Neural cell (in vitro differentiated cells): Measurements from ENCODE around the gene ADGRA1. TPM values are rescaled to one million over a fixed set of nuclear protein-coding genes. Genes with fewer than 3 reads are reported as not detected.

Source experiments
- H2AFZ ChIP-seq: fragments of 200-600, 300-800 bp; sonication (generic), shearing (Covaris generic); 2 replicates; pipeline ENCODE4 v1.6.0; 2014; ENCODE audit warnings: low read depth, mild to moderate bottlenecking, antibody characterized with exemption, low read length, moderate library complexity
- H3F3A ChIP-seq: fragments of 200-600 bp; shearing (Covaris generic); 2 replicates; pipeline ENCODE4 v1.6.1; 2016; ENCODE audit warnings: mild to moderate bottlenecking, moderate library complexity, mixed read lengths, antibody characterized with exemption, low read length; ENCODE audit not compliant: insufficient read depth, poor library complexity, severe bottlenecking
- H3K27ac ChIP-seq: fragments of 200-600, 300-800 bp; sonication (generic), shearing (Covaris generic); 2 replicates; pipeline ENCODE4 v1.5.1; 2014; ENCODE audit warnings: mild to moderate bottlenecking, low read length, moderate library complexity
- H3K27me3 ChIP-seq: fragments of 300-800, 200-600 bp; sonication (generic), shearing (Covaris generic); 2 replicates; pipeline ENCODE4 v1.6.0; 2014; ENCODE audit warnings: mild to moderate bottlenecking, low read depth, low read length, moderate library complexity; ENCODE audit not compliant: insufficient read depth
- H3K36me3 ChIP-seq: fragments of 300-800, 200-600 bp; sonication (generic), shearing (Covaris generic); 2 replicates; pipeline ENCODE4 v1.5.1; 2014; ENCODE audit warnings: mild to moderate bottlenecking, antibody characterized with exemption, low read length, moderate library complexity; ENCODE audit not compliant: insufficient read depth
- H3K4me2 ChIP-seq: fragments of 300-800, 200-600 bp; sonication (generic), shearing (Covaris generic); 2 replicates; pipeline ENCODE4 v1.6.0; 2014; ENCODE audit warnings: mild to moderate bottlenecking, low read length
- H3K4me3 ChIP-seq: fragments of 300-800, 200-600 bp; sonication (generic), shearing (Covaris generic); 2 replicates; pipeline ENCODE4 v1.5.1; 2014; ENCODE audit warnings: mild to moderate bottlenecking, low read length, moderate library complexity
- H3K79me2 ChIP-seq: fragments of 200-600 bp; shearing (Covaris generic); replicated peaks from 2 replicates; pipeline ENCODE4 v1.6.0; 2014; ENCODE audit warnings: mild to moderate bottlenecking, low read length, moderate library complexity; ENCODE audit not compliant: insufficient read depth
- H3K9ac ChIP-seq: fragments of 300-800, 200-600 bp; sonication (generic), shearing (Covaris generic); 2 replicates; pipeline ENCODE4 v1.6.1; 2016; ENCODE audit warnings: mild to moderate bottlenecking, low read length, mixed read lengths
- H3K9me2 ChIP-seq: fragments of 200-600 bp; shearing (Covaris generic); 2 replicates; pipeline ENCODE4 v1.6.1; 2016; ENCODE audit warnings: mild to moderate bottlenecking, low read length, mixed read lengths; ENCODE audit not compliant: insufficient read depth
- H3K9me3 ChIP-seq: fragments of 200-600, 300-800 bp; sonication (generic), shearing (Covaris generic); 2 replicates; pipeline ENCODE4 v1.6.1; 2016; ENCODE audit warnings: mild to moderate bottlenecking, mixed run types, low read length, moderate library complexity, mixed read lengths
- H4K20me1 ChIP-seq: fragments of 200-600 bp; shearing (Covaris generic); 2 replicates; pipeline ENCODE4 v1.6.1; 2016; ENCODE audit warnings: mild to moderate bottlenecking, mixed run types; ENCODE audit not compliant: insufficient read depth
- EP300 ChIP-seq: fragments of 450-650 bp; conservative IDR thresholded peaks from 2 replicates; pipeline ENCODE4 v1.6.1; 2014; ENCODE audit warnings: antibody characterized with exemption, mild to moderate bottlenecking, moderate library complexity; ENCODE audit not compliant: poor library complexity, severe bottlenecking
- EZH2 ChIP-seq: fragments of 200-600, 300-800 bp; shearing (Covaris generic), sonication (generic); IDR thresholded peaks from 2 replicates; pipeline ENCODE4 v1.6.1; 2014; ENCODE audit warnings: antibody characterized with exemption, low read length, borderline replicate concordance, mild to moderate bottlenecking; ENCODE audit not compliant: insufficient read depth, poor library complexity, severe bottlenecking
- MXI1 ChIP-seq: fragments of 450-650 bp; conservative IDR thresholded peaks from 2 replicates; pipeline ENCODE4 v1.6.1; 2014; ENCODE audit warnings: antibody characterized with exemption, mild to moderate bottlenecking; ENCODE audit not compliant: poor library complexity, severe bottlenecking
- POLR2AphosphoS5 ChIP-seq: IDR thresholded peaks from 2 replicates; pipeline ENCODE4 v1.6.1; 2012
- RAD21 ChIP-seq: fragments of 450-650 bp; conservative IDR thresholded peaks from 2 replicates; pipeline ENCODE4 v1.6.1; 2014; ENCODE audit warnings: antibody characterized with exemption, mild to moderate bottlenecking, moderate library complexity
- SMC3 ChIP-seq: fragments of 450-650 bp; conservative IDR thresholded peaks from 2 replicates; pipeline ENCODE4 v1.6.1; 2014; ENCODE audit warnings: antibody characterized with exemption, mild to moderate bottlenecking, moderate library complexity; ENCODE audit not compliant: poor library complexity
- TAF1 ChIP-seq: IDR thresholded peaks from 2 replicates; pipeline ENCODE4 v1.6.1; 2012; ENCODE audit warnings: low read depth
- polyA plus RNA-seq: library from polyadenylated mRNA; depleted of rRNA; stranded (reverse); fragments of >200 nt; gene quantifications from 2 replicates; pipeline ENCODE4 v1.2.3, GENCODE V29; 2014
- TF ChIP-seq, protein P1 (sequence below): fragments of 450-650 bp; IDR thresholded peaks from 2 replicates; pipeline ENCODE4 v1.5.1; 2014; ENCODE audit warnings: antibody characterized with exemption, mild to moderate bottlenecking, moderate library complexity; ENCODE audit not compliant: poor library complexity, severe bottlenecking
- TF ChIP-seq, protein P2 (sequence below): IDR thresholded peaks from 2 replicates; pipeline ENCODE4 v1.6.1; 2012; ENCODE audit warnings: borderline replicate concordance

The ADGRA1 gene
- polyA plus RNA-seq, 1 donor from 2014 or later, result 2.2 TPM

DNA sequence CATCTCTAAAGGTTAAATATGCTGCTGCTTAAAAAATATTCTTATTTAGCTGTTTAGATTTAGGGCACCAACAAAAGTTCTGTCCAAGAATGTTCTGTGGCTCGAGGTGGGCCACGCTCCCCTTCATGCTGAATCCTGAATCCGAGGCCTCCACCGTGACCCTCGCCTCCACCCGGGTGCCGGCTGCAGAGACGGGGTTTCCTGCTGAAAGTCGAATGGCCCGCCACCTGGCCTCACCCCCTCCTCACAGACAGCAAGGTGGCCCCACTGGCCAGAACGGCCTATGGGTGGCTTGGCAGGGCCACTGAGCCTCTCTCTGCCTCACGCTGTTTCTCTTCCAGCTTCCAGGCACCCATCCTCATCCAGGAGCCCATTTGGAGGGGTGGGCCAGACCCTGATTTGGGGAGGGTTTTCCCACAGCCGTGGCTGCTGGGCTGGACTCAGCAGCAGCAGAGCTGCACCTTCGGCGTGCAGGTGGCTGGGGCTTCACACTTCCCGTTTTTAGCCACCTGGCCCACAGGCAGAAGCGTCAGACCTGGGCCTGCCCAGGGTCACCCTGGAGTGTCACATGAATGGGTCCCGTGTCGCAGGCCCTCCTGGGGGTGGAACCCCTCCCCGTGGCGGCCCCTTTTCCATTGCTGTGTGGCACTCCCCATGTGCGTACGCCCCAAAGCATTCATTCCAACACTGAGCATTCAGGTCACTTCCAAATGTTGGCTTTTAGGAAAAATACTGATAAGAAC, 26.3 kb upstream of the ADGRA1 start:
- H3K27ac ChIP-seq, result no peak overlapping the region
- no peak overlapping the region for H2AFZ ChIP-seq
- no peaks in the 10 kb centered on the region for H3K9me3 ChIP-seq
- no peak overlapping the region for H3K4me2 ChIP-seq
- H3K79me2 ChIP-seq, result no peaks in the 10 kb centered on the region
- H3K36me3 ChIP-seq, result no peaks in the 10 kb centered on the region
- H3K27me3 ChIP-seq, result no peaks in the 10 kb centered on the region
- no peak overlapping the region for H3K4me3 ChIP-seq
- no peaks in the 10 kb centered on the region for H3K9me2 ChIP-seq
- no peak overlapping the region for H3K9ac ChIP-seq
- no peaks in the 10 kb centered on the region for H4K20me1 ChIP-seq
- TF ChIP-seq TAF1 (no peak), EP300 (no peak), MXI1 (no peak), RAD21 (no peak), SMC3 (no peak), EZH2 (no peak), POLR2AphosphoS5 (no peak)
- TF ChIP-seq, protein P1, sequence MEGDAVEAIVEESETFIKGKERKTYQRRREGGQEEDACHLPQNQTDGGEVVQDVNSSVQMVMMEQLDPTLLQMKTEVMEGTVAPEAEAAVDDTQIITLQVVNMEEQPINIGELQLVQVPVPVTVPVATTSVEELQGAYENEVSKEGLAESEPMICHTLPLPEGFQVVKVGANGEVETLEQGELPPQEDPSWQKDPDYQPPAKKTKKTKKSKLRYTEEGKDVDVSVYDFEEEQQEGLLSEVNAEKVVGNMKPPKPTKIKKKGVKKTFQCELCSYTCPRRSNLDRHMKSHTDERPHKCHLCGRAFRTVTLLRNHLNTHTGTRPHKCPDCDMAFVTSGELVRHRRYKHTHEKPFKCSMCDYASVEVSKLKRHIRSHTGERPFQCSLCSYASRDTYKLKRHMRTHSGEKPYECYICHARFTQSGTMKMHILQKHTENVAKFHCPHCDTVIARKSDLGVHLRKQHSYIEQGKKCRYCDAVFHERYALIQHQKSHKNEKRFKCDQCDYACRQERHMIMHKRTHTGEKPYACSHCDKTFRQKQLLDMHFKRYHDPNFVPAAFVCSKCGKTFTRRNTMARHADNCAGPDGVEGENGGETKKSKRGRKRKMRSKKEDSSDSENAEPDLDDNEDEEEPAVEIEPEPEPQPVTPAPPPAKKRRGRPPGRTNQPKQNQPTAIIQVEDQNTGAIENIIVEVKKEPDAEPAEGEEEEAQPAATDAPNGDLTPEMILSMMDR, result no peak
- TF ChIP-seq, protein P2, sequence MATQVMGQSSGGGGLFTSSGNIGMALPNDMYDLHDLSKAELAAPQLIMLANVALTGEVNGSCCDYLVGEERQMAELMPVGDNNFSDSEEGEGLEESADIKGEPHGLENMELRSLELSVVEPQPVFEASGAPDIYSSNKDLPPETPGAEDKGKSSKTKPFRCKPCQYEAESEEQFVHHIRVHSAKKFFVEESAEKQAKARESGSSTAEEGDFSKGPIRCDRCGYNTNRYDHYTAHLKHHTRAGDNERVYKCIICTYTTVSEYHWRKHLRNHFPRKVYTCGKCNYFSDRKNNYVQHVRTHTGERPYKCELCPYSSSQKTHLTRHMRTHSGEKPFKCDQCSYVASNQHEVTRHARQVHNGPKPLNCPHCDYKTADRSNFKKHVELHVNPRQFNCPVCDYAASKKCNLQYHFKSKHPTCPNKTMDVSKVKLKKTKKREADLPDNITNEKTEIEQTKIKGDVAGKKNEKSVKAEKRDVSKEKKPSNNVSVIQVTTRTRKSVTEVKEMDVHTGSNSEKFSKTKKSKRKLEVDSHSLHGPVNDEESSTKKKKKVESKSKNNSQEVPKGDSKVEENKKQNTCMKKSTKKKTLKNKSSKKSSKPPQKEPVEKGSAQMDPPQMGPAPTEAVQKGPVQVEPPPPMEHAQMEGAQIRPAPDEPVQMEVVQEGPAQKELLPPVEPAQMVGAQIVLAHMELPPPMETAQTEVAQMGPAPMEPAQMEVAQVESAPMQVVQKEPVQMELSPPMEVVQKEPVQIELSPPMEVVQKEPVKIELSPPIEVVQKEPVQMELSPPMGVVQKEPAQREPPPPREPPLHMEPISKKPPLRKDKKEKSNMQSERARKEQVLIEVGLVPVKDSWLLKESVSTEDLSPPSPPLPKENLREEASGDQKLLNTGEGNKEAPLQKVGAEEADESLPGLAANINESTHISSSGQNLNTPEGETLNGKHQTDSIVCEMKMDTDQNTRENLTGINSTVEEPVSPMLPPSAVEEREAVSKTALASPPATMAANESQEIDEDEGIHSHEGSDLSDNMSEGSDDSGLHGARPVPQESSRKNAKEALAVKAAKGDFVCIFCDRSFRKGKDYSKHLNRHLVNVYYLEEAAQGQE, result no peak
- H3F3A ChIP-seq, result no peaks in the 10 kb centered on the region

DNA sequence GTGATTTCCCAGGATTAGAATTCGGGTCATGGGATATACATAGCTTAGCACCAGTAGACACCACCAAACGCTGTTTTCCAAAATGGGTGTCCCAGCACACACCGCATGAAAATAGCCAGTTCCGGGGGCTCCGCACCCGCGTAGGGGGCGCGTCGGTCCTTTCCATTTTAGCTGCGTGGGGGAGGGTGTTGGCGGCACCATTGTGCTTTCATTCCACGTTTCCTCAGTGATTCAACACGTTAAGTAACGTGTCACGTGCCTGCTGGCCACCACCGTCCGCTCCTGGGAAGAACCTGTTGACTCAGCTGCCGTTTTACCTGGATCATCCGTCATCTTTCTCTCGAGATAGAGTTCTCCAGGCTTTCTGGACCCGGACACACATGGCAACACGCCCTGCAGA, 25.6 kb upstream of the ADGRA1 start:
- H3K4me2 ChIP-seq, result no peak overlapping the region
- no peaks in the 10 kb centered on the region for H4K20me1 ChIP-seq
- no peak overlapping the region for H3K9ac ChIP-seq
- H2AFZ ChIP-seq, result no peak overlapping the region
- no peaks in the 10 kb centered on the region for H3K9me2 ChIP-seq
- no peaks in the 10 kb centered on the region for H3F3A ChIP-seq
- no peak for TF ChIP-seq SMC3
- TF ChIP-seq MXI1, result no peak
- H3K27me3 ChIP-seq, result no peaks in the 10 kb centered on the region
- no peaks in the 10 kb centered on the region for H3K79me2 ChIP-seq
- H3K27ac ChIP-seq, result no peak overlapping the region
- no peaks in the 10 kb centered on the region for H3K9me3 ChIP-seq
- no peaks in the 10 kb centered on the region for H3K36me3 ChIP-seq
- H3K4me3 ChIP-seq, result no peak overlapping the region
